Astrocyte (in vitro differentiated cells and primary cell): ENCODE results near the gene TBRG1. TPM values are rescaled to one million over a fixed set of nuclear protein-coding genes. Genes with fewer than 3 reads are reported as not detected.

ENCODE experiments used
- DNase-seq: peaks from one replicate; pipeline ENCODE4 v3.0.0-alpha.2; 2010; ENCODE audit warnings: low read depth
- FAIRE-seq: peaks from 2 replicates; lab custom pipeline; 2011; peaks lifted over from hg19 to GRCh38; lab: Jason Lieb, UNC
- H2AFZ ChIP-seq: 2 replicates; pipeline ENCODE4 v1.6.0; 2012; ENCODE audit warnings: low read depth, low read length, inconsistent platforms
- H3K27ac ChIP-seq: 2 replicates; pipeline ENCODE4 v1.5.1; 2011; ENCODE audit warnings: low read depth, low read length, inconsistent platforms
- H3K27me3 ChIP-seq: 2 replicates; pipeline ENCODE4 v1.6.0; 2011; ENCODE audit warnings: low read length, inconsistent platforms; ENCODE audit not compliant: insufficient read depth
- H3K36me3 ChIP-seq: 2 replicates; pipeline ENCODE4 v1.5.1; 2011; ENCODE audit warnings: low read length, inconsistent platforms; ENCODE audit not compliant: insufficient read depth
- H3K4me1 ChIP-seq: 2 replicates; pipeline ENCODE4 v1.5.1; 2011; ENCODE audit warnings: low read length, inconsistent platforms; ENCODE audit not compliant: insufficient read depth
- H3K4me2 ChIP-seq: 2 replicates; pipeline ENCODE4 v1.6.0; 2012; ENCODE audit warnings: low read length, inconsistent platforms
- H3K4me3 ChIP-seq: 2 replicates; pipeline ENCODE4 v1.5.1; 2011; ENCODE audit warnings: low read depth, mild to moderate bottlenecking, low read length, inconsistent platforms; ENCODE audit not compliant: insufficient read depth
- H3K79me2 ChIP-seq: 2 replicates; pipeline ENCODE4 v1.6.0; 2012; ENCODE audit warnings: mild to moderate bottlenecking, low read length, inconsistent platforms; ENCODE audit not compliant: insufficient read depth
- H3K9ac ChIP-seq: 2 replicates; pipeline ENCODE4 v1.6.0; 2012; ENCODE audit warnings: mild to moderate bottlenecking, low read length, inconsistent platforms
- H3K9me3 ChIP-seq: 2 replicates; pipeline ENCODE4 v1.5.1; 2012; ENCODE audit warnings: low read depth, mild to moderate bottlenecking, low read length, inconsistent platforms; ENCODE audit not compliant: insufficient read depth
- H4K20me1 ChIP-seq: 2 replicates; pipeline ENCODE4 v1.6.0; 2012; ENCODE audit warnings: low read length, inconsistent platforms; ENCODE audit not compliant: insufficient read depth
- H3K27ac Mint-ChIP-seq: one replicate; pipeline ENCODE4 v1.8.0; 2021; ENCODE audit warnings: mild to moderate bottlenecking, mixed read lengths; ENCODE audit not compliant: unreplicated experiment
- H3K27me3 Mint-ChIP-seq: one replicate; pipeline ENCODE4 v1.8.0; 2021; ENCODE audit warnings: low read depth, mixed read lengths; ENCODE audit not compliant: unreplicated experiment
- H3K36me3 Mint-ChIP-seq: one replicate; pipeline ENCODE4 v1.8.0; 2021; ENCODE audit warnings: low read depth, mixed read lengths; ENCODE audit not compliant: unreplicated experiment
- H3K4me1 Mint-ChIP-seq: one replicate; pipeline ENCODE4 v1.8.0; 2021; ENCODE audit warnings: low read depth, mixed read lengths; ENCODE audit not compliant: unreplicated experiment
- H3K4me3 Mint-ChIP-seq: one replicate; pipeline ENCODE4 v1.8.0; 2021; ENCODE audit warnings: mild to moderate bottlenecking, moderate library complexity, mixed read lengths; ENCODE audit not compliant: unreplicated experiment
- H3K9me3 Mint-ChIP-seq: one replicate; pipeline ENCODE4 v1.8.0; 2021; ENCODE audit warnings: mild to moderate bottlenecking, mixed read lengths; ENCODE audit not compliant: unreplicated experiment
- EZH2 ChIP-seq: IDR thresholded peaks from 2 replicates; pipeline ENCODE4 v1.6.1; 2012; ENCODE audit warnings: mild to moderate bottlenecking, low read length, inconsistent platforms; ENCODE audit not compliant: insufficient read depth
- total RNA-seq: library from RNA; stranded (reverse); gene quantifications from 2 replicates; pipeline ENCODE4 v1.2.1, GENCODE V29; 2021
- TF ChIP-seq, protein P1 (sequence below): IDR thresholded peaks from 2 replicates; pipeline ENCODE4 v1.5.1; 2011; ENCODE audit warnings: low read depth, mild to moderate bottlenecking, inconsistent platforms, low read length, moderate library complexity; ENCODE audit not compliant: insufficient read depth

The TBRG1 gene
- total RNA-seq, 1 donor from 2014 or later, result 36.8 TPM

- FAIRE-seq (no peak), DNase-seq (no peak)
- Histone ChIP-seq H4K20me1 (no peaks in the 10 kb centered on the region), H3K79me2 (no peaks in the 10 kb centered on the region), H3K9me3 (no peaks in the 10 kb centered on the region), H2AFZ (no peak overlapping the region), H3K27me3 (no peaks in the 10 kb centered on the region), H3K4me1 (no peaks in the 10 kb centered on the region), H3K36me3 (no peaks in the 10 kb centered on the region), H3K4me2 (no peak overlapping the region), H3K27ac (no peak overlapping the region), H3K9ac (no peak overlapping the region), H3K4me3 (no peak overlapping the region)
- no peaks in the 10 kb centered on the region for H3K36me3 Mint-ChIP-seq
- no peak overlapping the region for H3K4me3 Mint-ChIP-seq
- H3K27ac Mint-ChIP-seq, result no peak overlapping the region
- no peaks in the 10 kb centered on the region for H3K4me1 Mint-ChIP-seq
- TF ChIP-seq, protein P1, sequence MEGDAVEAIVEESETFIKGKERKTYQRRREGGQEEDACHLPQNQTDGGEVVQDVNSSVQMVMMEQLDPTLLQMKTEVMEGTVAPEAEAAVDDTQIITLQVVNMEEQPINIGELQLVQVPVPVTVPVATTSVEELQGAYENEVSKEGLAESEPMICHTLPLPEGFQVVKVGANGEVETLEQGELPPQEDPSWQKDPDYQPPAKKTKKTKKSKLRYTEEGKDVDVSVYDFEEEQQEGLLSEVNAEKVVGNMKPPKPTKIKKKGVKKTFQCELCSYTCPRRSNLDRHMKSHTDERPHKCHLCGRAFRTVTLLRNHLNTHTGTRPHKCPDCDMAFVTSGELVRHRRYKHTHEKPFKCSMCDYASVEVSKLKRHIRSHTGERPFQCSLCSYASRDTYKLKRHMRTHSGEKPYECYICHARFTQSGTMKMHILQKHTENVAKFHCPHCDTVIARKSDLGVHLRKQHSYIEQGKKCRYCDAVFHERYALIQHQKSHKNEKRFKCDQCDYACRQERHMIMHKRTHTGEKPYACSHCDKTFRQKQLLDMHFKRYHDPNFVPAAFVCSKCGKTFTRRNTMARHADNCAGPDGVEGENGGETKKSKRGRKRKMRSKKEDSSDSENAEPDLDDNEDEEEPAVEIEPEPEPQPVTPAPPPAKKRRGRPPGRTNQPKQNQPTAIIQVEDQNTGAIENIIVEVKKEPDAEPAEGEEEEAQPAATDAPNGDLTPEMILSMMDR, result no peak
- no peak for TF ChIP-seq EZH2
- H3K9me3 Mint-ChIP-seq, result no peaks in the 10 kb centered on the region
- peaks cover 5% of the 10 kb centered on the region for H3K27me3 Mint-ChIP-seq
Observed at GRCh38 chr11:124583781-124584180, 38.9 kb upstream of the TBRG1 start.

DNA sequence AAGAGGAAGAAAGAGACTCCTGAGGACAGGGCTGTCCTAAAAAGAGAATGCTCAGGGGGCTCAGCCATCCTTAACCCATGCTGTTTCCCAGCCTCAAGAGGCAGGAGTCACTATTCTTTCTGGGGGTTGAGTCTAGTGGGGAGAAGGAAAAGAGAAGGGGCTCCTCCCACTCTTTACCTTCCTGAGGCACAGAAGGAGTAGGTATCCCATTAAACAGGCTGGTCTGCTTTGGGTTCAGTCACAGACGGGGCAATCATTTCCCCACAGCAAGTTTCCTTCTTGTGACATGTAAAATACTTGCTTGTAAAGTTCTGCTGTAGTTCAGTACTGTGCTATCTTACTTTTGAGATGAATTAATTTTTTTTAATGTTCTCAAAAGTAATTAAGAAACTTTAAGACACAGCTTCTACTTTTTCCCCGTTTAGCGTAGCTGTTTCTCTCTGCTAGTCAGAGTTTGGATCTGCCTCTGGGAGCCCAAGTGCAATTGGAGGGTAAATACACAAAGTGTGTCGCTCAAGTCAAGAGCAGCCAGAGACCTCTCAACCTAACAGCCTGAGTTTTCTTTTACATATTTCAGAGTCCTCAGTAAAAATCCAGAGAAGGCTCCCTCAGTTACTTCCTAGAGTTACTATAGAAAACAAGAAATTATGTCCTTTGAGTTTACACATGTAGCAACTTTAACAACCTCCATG lies 37.8 kb upstream of the TBRG1 start:
- no peak for TF ChIP-seq EZH2
- TF ChIP-seq, protein P1, result no peak
- Mint-ChIP-seq H3K27me3 (peaks cover 5% of the 10 kb centered on the region), H3K36me3 (no peaks in the 10 kb centered on the region), H3K4me1 (no peaks in the 10 kb centered on the region), H3K9me3 (no peaks in the 10 kb centered on the region), H3K4me3 (no peak overlapping the region), H3K27ac (no peak overlapping the region)
- H3K27ac ChIP-seq, result no peak overlapping the region
- FAIRE-seq (no peak), DNase-seq (no peak)
- no peak overlapping the region for H3K9ac ChIP-seq
- no peaks in the 10 kb centered on the region for H3K9me3 ChIP-seq
- no peak overlapping the region for H2AFZ ChIP-seq
- H4K20me1 ChIP-seq, result no peaks in the 10 kb centered on the region
- H3K4me2 ChIP-seq, result no peak overlapping the region
- no peaks in the 10 kb centered on the region for H3K27me3 ChIP-seq
- H3K79me2 ChIP-seq, result no peaks in the 10 kb centered on the region
- H3K4me1 ChIP-seq, result no peaks in the 10 kb centered on the region
- no peaks in the 10 kb centered on the region for H3K36me3 ChIP-seq
- no peak overlapping the region for H3K4me3 ChIP-seq

DNA sequence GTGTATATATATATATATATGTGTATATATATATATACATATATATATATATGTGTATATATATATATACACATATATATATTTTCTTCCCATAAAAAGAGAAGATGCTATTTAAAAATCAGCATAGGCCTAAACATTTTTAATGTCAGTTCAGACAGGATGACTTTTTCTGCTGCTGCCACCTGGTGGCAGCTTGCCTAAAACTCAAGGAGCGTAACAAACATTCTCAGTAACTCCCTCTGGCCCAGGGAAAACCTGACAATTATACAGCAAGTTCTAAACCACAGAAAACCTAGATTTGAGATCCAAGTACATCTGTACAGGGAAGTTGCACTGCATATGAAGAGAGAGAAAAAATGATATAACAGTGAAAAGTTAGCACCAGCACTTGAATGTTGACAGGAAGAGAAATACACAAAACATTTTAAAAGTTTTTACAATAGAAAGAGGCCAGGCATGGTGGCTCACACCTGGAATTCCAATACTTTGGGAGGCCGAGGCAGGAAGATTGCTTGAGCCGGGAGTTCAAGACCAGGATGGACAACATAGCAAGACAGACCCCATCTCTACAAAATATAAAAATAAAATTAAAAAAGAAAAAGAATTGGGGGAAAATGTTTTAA lies 36.3 kb upstream of the TBRG1 start:
- no peak overlapping the region for H3K4me2 ChIP-seq
- no peak overlapping the region for H3K4me3 ChIP-seq
- no peaks in the 10 kb centered on the region for H3K36me3 ChIP-seq
- Mint-ChIP-seq H3K27me3 (peaks cover 8% of the 10 kb centered on the region), H3K4me3 (no peak overlapping the region), H3K36me3 (no peaks in the 10 kb centered on the region), H3K27ac (no peak overlapping the region), H3K9me3 (no peaks in the 10 kb centered on the region), H3K4me1 (no peaks in the 10 kb centered on the region)
- no peak for FAIRE-seq
- peak; percentile 16 for DNase-seq
- no peaks in the 10 kb centered on the region for H4K20me1 ChIP-seq
- no peak overlapping the region for H3K27ac ChIP-seq
- no peaks in the 10 kb centered on the region for H3K27me3 ChIP-seq
- TF ChIP-seq, protein P1, result peak; percentile 73
- TF ChIP-seq EZH2, result no peak
- H3K79me2 ChIP-seq, result no peaks in the 10 kb centered on the region
- no peak overlapping the region for H3K9ac ChIP-seq
- H3K4me1 ChIP-seq, result no peaks in the 10 kb centered on the region
- no peaks in the 10 kb centered on the region for H3K9me3 ChIP-seq
- no peak overlapping the region for H2AFZ ChIP-seq
